SK-N-SH (cell line): Measurements from ENCODE around the gene PPAN. TPM values are rescaled to one million over a fixed set of nuclear protein-coding genes. Genes with fewer than 3 reads are reported as not detected.
A peak's percentile ranks its signal among the peaks of the same experiment; 100 is the strongest.

ENCODE experiments used
- CTCF ChIA-PET: fragments of 300-600, 350-600 bp; formaldehyde crosslinking; extraction: SDS; loops from one replicate; lab custom pipeline; 2021; lab: Yijun Ruan, JAX
- POLR2A ChIA-PET: fragments of 350-600 bp; sonication (Branson Sonifier 250); formaldehyde crosslinking; extraction: SDS; loops from one replicate; lab custom pipeline; 2020; ENCODE audit warnings: antibody characterized with exemption, inconsistent platforms; lab: Yijun Ruan, JAX
- DNase-seq: peaks from one replicate; pipeline ENCODE4 v3.0.0; 2012
- H2AFZ ChIP-seq: fragments of 200-600 bp; sonication (generic); 2 replicates; pipeline ENCODE4 v1.8.1; 2016; ENCODE audit warnings: antibody characterized with exemption, mild to moderate bottlenecking, low read depth
- H3F3A ChIP-seq: fragments of 200-600 bp; sonication (generic); replicated peaks from 2 replicates; pipeline ENCODE3; 2016; ENCODE audit warnings: antibody characterized with exemption, mild to moderate bottlenecking; ENCODE audit not compliant: insufficient read depth
- H3K27ac ChIP-seq, 2 experiments: fragments of 200-500 bp in 1 of 2; fragments of 200-600 bp in 1 of 2; sonication (Bioruptor generic) in 1 of 2; sonication (generic), shearing (Covaris generic) in 1 of 2; 2 replicates each; pipeline versions ENCODE4 v1.5.1 to v1.6.1; 2014 to 2016; ENCODE audit warnings: low read depth in 2 of 2, inconsistent platforms in 1 of 2, low read length in 1 of 2, mild to moderate bottlenecking in 1 of 2, mixed read lengths in 1 of 2
- H3K27me3 ChIP-seq: fragments of 200-600 bp; sonication (generic), shearing (Covaris generic); 2 replicates; pipeline ENCODE4 v1.6.1; 2016; ENCODE audit warnings: mixed run types; ENCODE audit not compliant: insufficient read depth
- H3K36me3 ChIP-seq, 2 experiments: fragments of 200-500 bp in 1 of 2; fragments of 200-600 bp in 1 of 2; sonication (Bioruptor generic) in 1 of 2; sonication (generic) in 1 of 2; replicated peaks in 1 of 2; 2 replicates each; pipeline versions ENCODE3 to v1.5.1; 2014 to 2016; ENCODE audit warnings: low read length in 1 of 2, mild to moderate bottlenecking in 1 of 2; ENCODE audit not compliant: insufficient read depth in 2 of 2, control insufficient read depth in 1 of 2
- H3K4me1 ChIP-seq, 2 experiments: fragments of 200-500 bp in 1 of 2; fragments of 200-600 bp in 1 of 2; sonication (Bioruptor generic) in 1 of 2; sonication (generic), shearing (Covaris generic) in 1 of 2; 2 replicates each; pipeline versions ENCODE4 v1.5.1 to v1.6.1; 2014 to 2016; ENCODE audit warnings: low read depth in 1 of 2, low read length in 1 of 2, mixed run types in 1 of 2; ENCODE audit not compliant: insufficient read depth in 2 of 2, control insufficient read depth in 1 of 2
- H3K4me2 ChIP-seq: fragments of 200-600 bp; sonication (generic), shearing (Covaris generic); 2 replicates; pipeline ENCODE4 v1.6.1; 2017; ENCODE audit warnings: mixed run types
- H3K4me3 ChIP-seq, 2 experiments: fragments of 200-500 bp in 1 of 2; fragments of 200-600 bp in 1 of 2; sonication (Bioruptor generic) in 1 of 2; sonication (generic), shearing (Covaris generic) in 1 of 2; 2 replicates each; pipeline versions ENCODE4 v1.5.1 to v1.8.1; 2014 to 2016; ENCODE audit warnings: low read depth in 2 of 2, inconsistent platforms in 1 of 2, low read length in 1 of 2, mild to moderate bottlenecking in 1 of 2, mixed read lengths in 1 of 2, moderate library complexity in 1 of 2
- H3K79me2 ChIP-seq: fragments of 200-600 bp; sonication (generic); 2 replicates; pipeline ENCODE4 v1.8.1; 2017; ENCODE audit warnings: mild to moderate bottlenecking; ENCODE audit not compliant: insufficient read depth
- H3K9ac ChIP-seq: fragments of 200-600 bp; sonication (generic); 2 replicates; pipeline ENCODE4 v1.6.1; 2017; ENCODE audit warnings: mixed run types
- H3K9me2 ChIP-seq: fragments of 200-600 bp; sonication (generic); 2 replicates; pipeline ENCODE4 v1.6.1; 2017; ENCODE audit warnings: mixed run types
- H3K9me3 ChIP-seq: fragments of 200-600 bp; sonication (generic); 2 replicates; pipeline ENCODE4 v1.6.1; 2017; ENCODE audit warnings: mixed run types, mild to moderate bottlenecking, moderate library complexity
- H4K20me1 ChIP-seq: fragments of 200-600 bp; sonication (generic); 2 replicates; pipeline ENCODE4 v1.6.1; 2017; ENCODE audit warnings: mild to moderate bottlenecking, mixed run types; ENCODE audit not compliant: insufficient read depth
- CHD2 ChIP-seq: fragments of 150-350 bp; IDR thresholded peaks from 2 replicates; pipeline ENCODE4 v1.6.1; 2018; ENCODE audit warnings: low read length; ENCODE audit not compliant: partially characterized antibody
- CTCF ChIP-seq: fragments of 200-600 bp; sonication (generic); IDR thresholded peaks from 2 replicates; pipeline ENCODE4 v1.6.1; 2017; ENCODE audit warnings: antibody characterized with exemption, mild to moderate bottlenecking, moderate library complexity
- EZH2phosphoT487 ChIP-seq: fragments of 200-600 bp; sonication (generic); IDR thresholded peaks from 2 replicates; pipeline ENCODE4 v1.6.1; 2017; ENCODE audit warnings: low read depth, mixed run types, mild to moderate bottlenecking, antibody characterized with exemption, moderate library complexity, borderline replicate concordance
- FOSL2 ChIP-seq: IDR thresholded peaks from 2 replicates; pipeline ENCODE4 v1.4.0; 2012; ENCODE audit warnings: low read depth, mild to moderate bottlenecking, moderate library complexity, borderline replicate concordance
- JUND ChIP-seq: IDR thresholded peaks from 2 replicates; pipeline ENCODE4 v1.4.0; 2012
- NFIC ChIP-seq: IDR thresholded peaks from 2 replicates; pipeline ENCODE4 v1.4.0; 2012; ENCODE audit warnings: borderline replicate concordance
- PBX3 ChIP-seq: IDR thresholded peaks from 2 replicates; pipeline ENCODE4; 2012
- POLR2AphosphoS5 ChIP-seq: IDR thresholded peaks from 2 replicates; pipeline ENCODE4 v1.6.1; 2012; ENCODE audit warnings: low read depth, low read length
- RAD21 ChIP-seq: IDR thresholded peaks from 2 replicates; pipeline ENCODE4 v1.6.1; 2012; ENCODE audit warnings: mild to moderate bottlenecking, low read length
- RXRA ChIP-seq: IDR thresholded peaks from 2 replicates; pipeline ENCODE4 v1.4.0; 2012; ENCODE audit warnings: low read depth, mild to moderate bottlenecking, borderline replicate concordance
- SIN3A ChIP-seq: IDR thresholded peaks from 2 replicates; pipeline ENCODE4 v1.6.1; 2012; ENCODE audit warnings: low read depth, mild to moderate bottlenecking, low read length, moderate library complexity, borderline replicate concordance
- TAF1 ChIP-seq: IDR thresholded peaks from 2 replicates; pipeline ENCODE4 v1.6.1; 2012; ENCODE audit warnings: low read depth, mild to moderate bottlenecking, low read length, moderate library complexity, borderline replicate concordance
- USF2 ChIP-seq: fragments of 150-350 bp; IDR thresholded peaks from 2 replicates; pipeline ENCODE4 v1.6.1; 2017; ENCODE audit warnings: antibody characterized with exemption, low read length, low read depth, borderline replicate concordance
- YY1 ChIP-seq: IDR thresholded peaks from 2 replicates; pipeline ENCODE4 v1.4.0; 2012; ENCODE audit warnings: low read depth, mild to moderate bottlenecking
- WGBS: methylation state at CpG from one replicate; pipeline ENCODE4 v1.1.6; 2017; ENCODE audit warnings: low lambda C conversion rate; 5-methylcytosine and 5-hydroxymethylcytosine counted together
- polyA plus RNA-seq, 3 experiments: library from polyadenylated mRNA; depleted of rRNA; stranded (reverse); fragments of >200 nt; gene quantifications; 2 replicates each; pipeline ENCODE4 v1.2.3, GENCODE V29; 2012

Gene PPAN
- polyA plus RNA-seq, 1 of the 3 experiments (the other 2 are of a cell fraction): 75.6 TPM

- Histone ChIP-seq H4K20me1 (peaks cover 11% of the 10 kb centered on the region; the same call in 1 of the 2 replicates), H3F3A (peaks cover 28% of the 10 kb centered on the region), H3K4me2 (no peak overlapping the region), H3K9me2 (no peaks in the 10 kb centered on the region), H3K36me3 (peaks cover 19 to 54% of the 10 kb centered on the region in 2 experiments), H3K27ac (peak overlapping the region in 1 of 2 experiments; percentile 30; a peak in 1 of 4 replicates), H3K4me3 (no peak overlapping the region), H2AFZ (no peak overlapping the region), H3K79me2 (peaks cover 25% of the 10 kb centered on the region), H3K9ac (no peak overlapping the region), H3K27me3 (no peaks in the 10 kb centered on the region), H3K9me3 (no peaks in the 10 kb centered on the region), H3K4me1 (peaks cover 0 to 13% of the 10 kb centered on the region in 2 experiments; a peak in 1 of 4 replicates)
- TF ChIP-seq NFIC (no peak), SIN3A (peak; percentile 9; the same call in 1 of the 2 replicates), EZH2phosphoT487 (no peak), FOSL2 (no peak), PBX3 (0 out of 2 replicates have a peak, but pooled peaks have one; percentile 38), JUND (peak; percentile 14), RXRA (no peak), CTCF (no peak)
- ChIA-PET CTCF (interaction anchor here (0.8 to 2.7 kb wide), 5 partner anchors 12 to 184 kb away, joined by 3 to 14 read pairs (median 3); no protein-coding TSS in a partner anchor), POLR2A (interaction anchor here (0.6 to 4.5 kb wide), 8 partner anchors 7 to 135 kb away, joined by 3 to 35 read pairs (median 6); partner anchors contain the start of gene PPAN)
- DNase-seq: peak; percentile 43
- 94% methylated on average over 20 of the region's 26 CpGs for WGBS
These were observed 8.7 kb downstream of the PPAN start for GRCh38 chr19:10114651-10115391.

- no peaks in the 10 kb centered on the region for H3K9me3 ChIP-seq
- peaks cover 11% of the 10 kb centered on the region; the same call in 1 of the 2 replicates for H4K20me1 ChIP-seq
- H3K9me2 ChIP-seq: no peaks in the 10 kb centered on the region
- no peak overlapping the region for H3K4me2 ChIP-seq
- peaks cover 25% of the 10 kb centered on the region for H3K79me2 ChIP-seq
- no peaks in the 10 kb centered on the region for H3K27me3 ChIP-seq
- POLR2A ChIA-PET: interaction anchor here (0.7 to 4.5 kb wide), 7 partner anchors 8 to 134 kb away, joined by 3 to 35 read pairs (median 5); partner anchors contain the start of genes DNMT1 and PPAN
- peaks cover 14 to 47% of the 10 kb centered on the region in 2 experiments for H3K36me3 ChIP-seq
- CTCF ChIA-PET: interaction anchor here (2.7 to 6.4 kb wide), 2 partner anchors 8 to 134 kb away, joined by 14 to 58 read pairs; partner anchors contain the start of gene PPAN
- peak; percentile 37 for DNase-seq
- TF ChIP-seq TAF1 (no peak), RAD21 (no peak), CHD2 (peak; percentile 4), USF2 (no peak), YY1 (no peak), POLR2AphosphoS5 (peak; percentile 24; the same call in 1 of the 2 replicates), PBX3 (peak; percentile 35)
- H3K4me3 ChIP-seq: no peak overlapping the region
- H3K4me1 ChIP-seq: peaks cover 0 to 13% of the 10 kb centered on the region in 2 experiments; a peak in 1 of 4 replicates
- H3F3A ChIP-seq: peaks cover 29% of the 10 kb centered on the region
- no peak overlapping the region for H2AFZ ChIP-seq
- H3K27ac ChIP-seq: peak overlapping the region in 1 of 2 experiments; percentile 6; a peak in 1 of 4 replicates
- 93% methylated on average over 26 of the region's 45 CpGs for WGBS
- H3K9ac ChIP-seq: no peak overlapping the region
These were observed 9.4 kb downstream of the PPAN start for GRCh38 chr19:10115392-10116084.
